GM21526 (cell line): ENCODE measurements around the gene CLTRN.
"Not testable (repeated sequence)": the region's sequence is repeated elsewhere in the genome, so short reads cannot be mapped to it uniquely, and the experiment has no call there.

Experiments
- ATAC-seq: cut with Tn5 transposase; IDR thresholded peaks from one replicate; pipeline ENCODE4 v1.9.1; 2021; ENCODE audit warnings: moderate library complexity; ENCODE audit not compliant: unreplicated experiment, low FRiP score

The CLTRN gene, protein sequence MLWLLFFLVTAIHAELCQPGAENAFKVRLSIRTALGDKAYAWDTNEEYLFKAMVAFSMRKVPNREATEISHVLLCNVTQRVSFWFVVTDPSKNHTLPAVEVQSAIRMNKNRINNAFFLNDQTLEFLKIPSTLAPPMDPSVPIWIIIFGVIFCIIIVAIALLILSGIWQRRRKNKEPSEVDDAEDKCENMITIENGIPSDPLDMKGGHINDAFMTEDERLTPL

DNA sequence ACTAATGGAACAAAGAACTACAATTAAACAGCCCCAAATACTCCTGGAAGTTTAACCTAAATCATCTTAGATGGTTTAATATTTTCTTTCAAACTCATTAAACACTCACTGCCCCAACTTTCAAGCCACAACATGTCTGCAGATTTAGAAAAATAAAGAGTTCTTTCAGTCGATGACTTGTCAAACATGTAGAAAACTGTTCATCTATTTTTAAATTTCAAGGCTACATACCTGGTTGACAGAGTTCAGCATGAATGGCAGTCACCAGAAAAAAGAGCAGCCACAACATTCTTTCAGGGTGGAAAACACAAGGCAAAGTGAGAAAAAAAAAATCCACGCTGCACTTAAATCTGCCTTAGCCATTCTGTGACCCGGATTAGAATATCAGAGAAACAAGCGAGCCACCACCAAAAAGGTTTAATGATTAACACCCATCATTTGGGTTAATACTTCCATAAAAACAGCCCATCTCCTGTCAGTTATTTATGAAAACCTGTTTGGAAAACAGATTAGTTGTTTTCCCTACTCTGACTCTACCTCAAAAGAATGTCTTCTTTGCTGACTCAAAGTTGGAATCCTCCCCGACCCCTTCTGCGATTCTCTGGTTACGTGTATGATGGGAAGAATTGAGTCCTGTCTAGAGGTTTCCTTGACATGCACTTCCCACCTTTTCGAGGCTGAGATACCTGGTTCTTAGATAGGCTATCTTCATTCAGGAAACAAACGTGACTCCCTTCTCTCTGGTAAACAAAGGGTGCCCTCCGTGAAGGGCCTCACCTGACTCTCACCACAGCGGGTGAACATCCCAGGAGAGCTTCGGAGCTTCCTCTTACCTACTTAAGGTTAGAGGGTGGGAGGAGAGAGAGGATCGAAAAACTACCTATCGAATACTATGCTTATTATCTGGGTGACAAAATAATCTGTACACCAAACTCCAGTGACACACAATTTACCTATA lies at the start of gene CLTRN:
CLTRN (minus strand) TSS at position 319 of the 958 bp plus-strand sequence; CDS start at position 289, 30 bp downstream.
- no peak for ATAC-seq

DNA sequence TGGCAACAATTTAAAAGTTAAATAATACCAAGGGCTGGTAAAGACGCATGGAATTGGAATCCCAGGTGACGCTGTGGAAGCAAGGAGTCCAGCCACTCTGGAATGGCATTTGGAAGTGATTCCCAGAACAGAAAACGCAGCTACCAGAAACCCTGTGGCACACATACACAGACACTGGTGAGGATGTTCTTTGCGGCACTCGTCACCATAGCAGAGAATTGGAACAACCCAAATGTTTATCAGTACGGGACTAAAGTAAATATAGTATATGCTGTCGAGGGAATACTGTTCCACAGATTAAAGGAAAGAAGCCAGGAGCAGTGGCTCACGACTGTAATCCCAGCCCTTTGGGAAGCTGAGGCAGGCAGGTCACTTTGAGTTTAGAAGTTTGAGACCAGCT lies 39.7 kb upstream of the CLTRN start:
- ATAC-seq: not testable (repeated sequence)

DNA sequence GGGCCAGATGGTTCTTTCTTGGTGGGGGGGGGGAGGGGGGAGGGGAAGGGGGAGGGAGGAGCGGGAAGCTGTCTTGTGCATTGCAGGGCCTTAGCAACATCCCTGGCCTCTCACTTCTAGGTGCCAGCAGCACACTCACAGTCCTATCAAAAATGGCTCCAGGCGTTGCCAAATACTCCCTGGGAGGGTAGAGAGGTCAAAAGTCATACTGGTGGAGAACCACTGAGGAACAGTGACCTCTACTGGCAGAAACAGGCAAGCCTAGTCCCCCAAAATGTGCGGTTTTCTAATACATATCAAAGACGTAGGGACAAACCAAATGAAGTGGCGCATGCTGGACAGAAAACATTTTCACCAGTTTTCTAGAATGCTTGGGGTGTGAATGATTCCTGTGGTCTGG lies 39.2 kb upstream of the CLTRN start:
- peak; percentile 83 for ATAC-seq

DNA sequence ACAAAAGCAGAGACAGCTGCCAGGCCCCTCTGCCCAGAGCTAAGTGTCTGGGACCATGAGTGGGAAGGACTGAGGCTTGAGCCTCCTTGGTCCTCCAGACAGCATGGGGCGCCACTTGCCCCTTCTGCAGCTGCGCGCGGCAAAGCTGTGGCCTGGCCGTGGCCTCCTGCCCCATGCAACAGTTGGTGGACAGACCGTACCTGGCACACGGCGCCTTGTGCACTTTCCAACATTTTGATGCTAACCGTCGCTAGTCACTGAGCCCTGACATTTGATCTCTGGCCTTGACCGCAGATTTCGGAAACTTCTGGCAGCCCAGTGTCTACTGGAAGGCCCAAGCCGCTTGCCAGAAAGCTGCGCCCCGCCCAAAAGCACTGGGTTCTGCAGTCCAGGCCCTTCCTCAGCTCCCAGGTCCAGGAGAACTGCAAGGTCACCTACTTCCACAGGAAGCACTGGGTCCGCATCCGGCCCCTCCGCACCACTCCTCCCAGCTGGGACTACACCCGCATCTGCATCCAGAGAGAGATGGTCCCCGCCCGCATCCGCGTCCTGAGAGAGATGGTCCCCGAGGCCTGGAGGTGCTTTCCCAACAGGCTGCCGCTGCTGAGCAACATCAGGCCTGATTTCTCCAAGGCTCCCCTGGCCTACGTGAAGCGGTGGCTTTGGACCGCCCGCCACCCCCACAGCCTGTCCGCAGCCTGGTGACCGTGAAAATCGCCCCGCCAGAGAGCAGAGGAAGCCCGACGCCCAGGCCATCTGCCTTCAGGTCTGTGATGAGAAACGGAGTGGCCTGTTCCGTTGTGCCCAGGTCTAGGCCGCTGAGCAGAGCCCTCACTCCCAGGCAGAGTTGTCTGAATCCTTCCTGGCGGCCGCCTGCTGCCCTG lies 38.1 kb upstream of the CLTRN start:
- no peak for ATAC-seq

DNA sequence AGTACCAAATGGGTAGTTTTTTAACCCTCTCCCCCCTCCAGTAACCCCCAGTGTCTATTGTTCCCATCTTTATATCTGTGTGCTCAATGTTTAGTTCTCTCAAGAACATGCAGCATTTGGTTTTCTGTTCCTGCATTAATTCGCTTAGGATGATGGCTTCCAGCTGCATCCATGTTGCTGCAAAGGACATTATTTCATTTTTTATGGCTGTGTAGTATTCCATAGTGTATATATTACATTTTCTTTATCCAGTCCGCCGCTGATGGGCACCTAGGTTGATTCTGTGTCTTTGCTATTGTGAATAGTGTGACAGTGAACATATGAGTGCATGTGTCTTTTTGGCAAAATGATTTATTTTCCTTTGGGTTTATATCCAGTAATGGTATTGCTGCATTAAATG lies 31.9 kb upstream of the CLTRN start:
- no peak for ATAC-seq

DNA sequence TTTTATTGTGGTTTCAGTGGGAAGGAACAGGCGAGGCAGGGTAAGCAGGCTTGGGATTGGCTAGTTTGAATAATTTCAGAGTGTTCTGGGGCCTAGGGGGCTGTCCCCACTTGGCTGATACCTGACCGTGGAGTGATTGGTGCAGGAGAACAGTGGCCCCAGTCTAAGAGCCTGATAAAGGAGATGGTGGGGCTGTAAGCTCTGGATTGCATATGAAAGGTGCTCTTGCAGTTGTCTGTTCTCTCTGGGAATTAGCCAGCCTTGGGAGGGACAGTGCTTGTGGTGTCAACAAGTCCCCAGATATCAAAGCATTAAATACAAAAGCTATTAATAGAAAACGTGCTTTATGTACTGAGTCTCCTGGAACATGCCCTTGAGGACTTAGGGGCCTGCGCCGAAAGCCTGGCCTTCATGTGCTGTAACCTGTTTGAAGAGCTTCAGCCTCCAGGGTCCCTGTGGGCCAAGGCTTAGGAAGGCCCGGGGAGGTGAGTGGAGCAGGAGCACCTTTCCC lies 30.4 kb upstream of the CLTRN start:
- ATAC-seq: no peak

DNA sequence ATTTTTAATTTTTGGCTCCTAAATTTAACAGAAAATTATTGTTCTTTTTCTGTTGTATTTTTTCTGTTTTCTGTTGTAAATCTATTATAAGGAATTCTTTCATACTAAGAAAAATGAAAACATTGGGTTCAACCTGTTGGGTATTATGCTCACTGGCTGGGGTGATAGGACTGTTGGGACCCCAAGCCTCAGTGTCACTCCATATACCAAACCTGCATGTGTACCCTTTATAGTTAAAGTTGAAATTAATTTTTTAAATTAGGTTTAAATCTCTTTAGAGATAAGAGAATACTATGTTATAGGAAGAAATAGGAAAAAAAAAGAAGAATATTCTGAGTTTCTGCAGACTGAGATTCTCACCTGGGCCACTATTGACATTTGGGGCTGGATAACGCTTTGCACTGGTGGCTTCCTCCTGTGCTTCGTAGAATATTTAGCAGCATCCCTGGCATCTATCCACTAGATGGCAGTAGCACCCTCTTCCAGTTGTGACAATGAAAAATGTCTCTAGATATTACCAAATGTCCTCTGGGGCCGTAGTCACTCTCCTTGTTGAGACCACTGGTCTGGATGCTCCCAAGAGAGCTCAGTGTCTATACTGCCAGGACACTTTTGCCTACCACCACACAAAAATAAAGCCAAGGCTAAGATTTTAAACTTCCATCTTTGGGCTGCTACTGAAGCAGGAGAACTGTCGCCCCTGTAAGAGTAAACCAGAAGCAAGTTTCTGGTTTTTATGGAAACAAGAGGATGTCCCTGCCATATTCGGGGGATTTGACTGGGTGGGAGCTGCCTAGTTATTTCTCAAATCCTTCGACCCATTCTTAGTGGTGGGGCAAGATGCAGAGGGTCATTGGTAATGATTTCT lies 22.4 kb upstream of the CLTRN start:
- peak; percentile 88 for ATAC-seq

DNA sequence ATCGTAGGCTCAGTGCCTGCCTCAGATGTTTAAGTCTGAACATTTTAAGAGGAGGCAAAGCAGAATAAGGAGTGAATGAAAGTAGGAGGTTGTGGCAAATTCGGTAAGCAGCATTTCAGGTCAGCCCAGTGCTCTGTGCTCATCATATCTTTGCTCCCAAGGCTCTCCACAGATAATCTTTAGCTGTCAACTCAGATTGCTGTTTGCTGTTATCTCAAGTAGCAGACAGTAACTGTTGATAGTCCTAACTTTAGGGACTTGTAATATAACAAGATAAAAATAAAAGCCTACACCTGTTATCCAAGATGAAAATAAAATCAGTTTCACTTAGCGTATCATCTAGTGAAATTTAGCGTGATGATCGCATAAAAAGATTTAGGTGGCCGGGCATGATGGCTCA lies 18.6 kb upstream of the CLTRN start:
- no peak for ATAC-seq

DNA sequence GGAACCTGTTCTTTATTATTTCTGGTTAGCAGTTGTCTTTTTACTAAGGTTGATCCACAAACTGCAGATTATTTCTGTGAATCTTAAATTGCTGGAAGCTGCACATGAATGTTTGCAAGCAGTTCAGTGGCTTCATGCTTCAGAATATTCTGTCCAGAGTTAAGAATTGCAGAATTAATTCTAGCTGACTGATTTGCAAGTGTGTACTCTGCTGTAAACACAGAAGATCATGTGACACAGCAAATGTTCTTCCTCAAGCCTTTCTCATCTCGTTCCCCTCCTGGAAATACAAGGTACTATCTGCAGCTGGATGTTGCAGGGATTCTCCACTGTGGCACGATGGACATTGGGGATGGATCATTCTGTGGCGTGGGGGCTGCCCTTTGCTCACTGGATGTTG lies 16.8 kb upstream of the CLTRN start:
- no peak for ATAC-seq

DNA sequence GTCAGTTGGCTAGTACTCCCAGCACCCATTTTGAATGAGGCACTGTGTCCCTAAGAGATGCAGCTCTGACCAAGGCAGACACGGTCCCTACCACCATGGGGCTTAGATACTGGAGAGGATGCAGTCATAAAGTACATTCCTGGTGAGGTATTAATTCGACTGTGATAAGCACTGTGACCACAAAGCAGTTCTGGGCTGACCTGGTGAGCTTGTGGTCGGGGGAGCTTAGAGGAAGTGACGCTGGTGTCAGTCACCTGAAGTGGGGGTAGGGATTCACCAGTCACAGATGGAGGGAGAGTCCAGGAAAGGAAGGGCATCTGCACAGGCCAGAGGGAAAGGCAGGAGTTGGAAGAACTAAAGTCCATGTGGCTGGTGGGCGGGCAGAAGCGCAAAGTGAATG lies 15.8 kb upstream of the CLTRN start:
- no peak for ATAC-seq

DNA sequence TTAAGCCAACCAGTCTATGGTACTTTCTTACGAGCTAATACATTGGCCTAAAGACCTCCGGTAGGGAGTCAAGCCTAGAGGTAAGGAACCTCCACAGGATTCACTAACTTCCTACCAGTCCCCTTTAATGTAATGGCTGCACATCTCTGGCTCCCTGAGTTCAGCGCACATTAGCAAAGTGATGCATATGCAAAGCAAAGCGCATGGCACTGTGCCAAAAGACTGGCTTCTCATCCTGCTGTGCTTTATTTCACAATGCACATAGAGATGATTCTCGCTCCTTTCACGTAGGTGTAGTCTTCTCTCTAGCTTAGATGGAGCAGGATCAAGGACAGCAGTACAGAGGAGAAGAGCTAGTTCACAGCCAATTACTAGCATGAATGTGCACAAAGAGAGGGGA lies 14.6 kb upstream of the CLTRN start:
- no peak for ATAC-seq

DNA sequence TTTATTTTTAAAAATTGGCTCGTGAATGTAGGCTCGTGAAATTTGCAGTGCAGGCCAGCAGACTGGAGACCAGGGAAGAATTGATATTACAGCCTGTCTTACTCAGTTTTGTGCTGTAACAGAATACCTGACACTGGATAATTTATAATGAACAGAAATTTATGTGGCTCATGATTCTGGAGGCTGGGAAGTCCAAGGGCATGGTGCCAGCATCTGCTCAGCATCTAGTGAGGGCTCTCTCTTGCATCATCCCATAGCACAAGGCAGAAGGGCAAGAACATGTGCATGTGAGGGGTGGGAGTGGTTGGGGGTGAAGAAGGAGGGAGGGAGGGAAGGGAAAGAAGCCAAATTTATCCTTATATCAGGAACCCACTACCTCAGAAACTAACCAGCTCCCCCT lies 13.7 kb upstream of the CLTRN start:
- ATAC-seq: no peak

DNA sequence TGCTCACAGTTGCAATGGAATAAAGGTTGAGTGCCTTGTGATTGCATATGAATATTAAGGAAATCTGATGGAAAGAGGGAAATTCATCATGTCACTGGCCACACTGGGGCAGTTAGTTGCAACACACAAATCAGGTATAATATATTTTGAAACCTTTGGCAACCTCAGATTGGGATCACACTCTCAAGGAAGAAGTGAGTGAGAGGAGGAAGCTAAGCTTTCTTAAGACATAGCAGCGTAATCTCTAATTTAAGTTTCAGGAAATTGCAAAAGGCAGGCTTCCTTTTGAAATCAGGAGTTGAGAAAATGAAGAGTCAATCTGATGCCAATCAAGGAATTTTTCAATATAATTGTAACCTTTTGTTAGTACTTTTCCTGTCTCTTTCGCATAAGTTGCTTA lies 12.3 kb upstream of the CLTRN start:
- ATAC-seq: no peak

DNA sequence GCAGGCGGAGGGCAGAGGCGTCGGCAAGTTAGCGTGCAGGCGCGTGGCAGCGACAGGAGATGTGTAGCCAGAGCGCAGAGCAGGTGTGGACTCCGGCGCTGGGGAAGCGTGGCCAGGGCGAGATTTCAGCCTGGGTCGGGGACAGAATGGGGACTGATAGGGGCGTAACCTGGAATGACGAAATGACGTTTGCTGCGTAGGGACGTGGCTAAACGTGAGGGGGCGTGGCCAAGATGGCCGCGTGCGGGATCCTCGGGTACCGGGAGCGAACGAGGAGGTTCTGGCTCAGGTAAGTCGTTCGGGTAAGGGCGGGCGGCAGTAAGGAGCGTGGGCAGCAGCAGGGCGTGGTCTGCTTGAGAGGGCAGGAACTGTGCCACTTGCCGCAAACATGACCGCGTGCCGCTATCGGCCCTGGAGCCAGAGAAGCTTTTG lies 10.9 kb upstream of the CLTRN start:
- ATAC-seq: peak; percentile 72

DNA sequence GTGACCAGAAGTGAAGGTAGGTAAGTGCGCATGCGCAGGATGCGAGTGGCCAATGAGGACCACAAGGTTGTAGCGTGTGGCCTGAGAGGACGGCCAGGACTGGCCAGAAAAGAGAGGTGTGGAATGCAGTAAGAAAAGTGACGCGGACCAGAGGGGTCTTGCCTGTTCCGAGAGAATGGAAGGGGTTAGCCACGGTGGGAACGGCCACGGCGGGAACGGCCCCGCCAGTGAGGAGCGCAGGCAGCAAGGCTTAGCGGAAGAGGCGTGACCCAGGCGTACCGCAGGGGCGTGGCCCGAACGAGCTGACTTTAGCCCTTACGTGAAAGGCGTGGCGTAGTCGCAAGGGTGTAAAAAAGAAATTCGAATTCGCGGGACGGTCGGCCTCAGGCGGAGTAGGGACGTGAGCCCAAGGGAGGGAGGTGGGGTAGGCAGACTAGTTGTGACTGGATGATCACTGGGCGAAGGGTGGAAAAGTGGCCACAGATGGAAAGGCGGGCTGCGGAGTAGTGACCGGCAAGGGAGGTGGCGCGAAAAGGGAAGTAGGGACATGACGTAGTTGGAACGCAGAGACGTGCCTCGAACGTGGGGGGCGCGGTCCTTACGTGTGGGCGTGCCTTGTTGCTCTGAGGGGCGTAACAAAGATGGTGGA lies 10.4 kb upstream of the CLTRN start:
- peak; percentile 81 for ATAC-seq

DNA sequence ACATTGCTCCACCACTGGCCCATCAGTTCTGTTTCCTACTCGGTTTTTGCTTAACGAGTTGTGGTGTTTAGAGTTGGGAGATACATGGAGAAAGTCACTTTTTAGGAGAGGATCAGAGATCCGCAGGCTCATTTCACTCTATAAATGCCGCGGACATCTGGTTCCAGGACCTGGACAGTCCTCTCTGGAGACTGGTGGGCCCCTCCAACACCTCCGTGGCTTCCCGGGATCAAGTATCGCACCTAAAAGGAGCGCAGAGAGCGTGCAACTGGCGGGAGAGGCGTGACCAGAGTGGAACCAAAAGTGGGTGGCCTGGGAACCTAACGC lies 9.9 kb upstream of the CLTRN start:
- no peak for ATAC-seq

DNA sequence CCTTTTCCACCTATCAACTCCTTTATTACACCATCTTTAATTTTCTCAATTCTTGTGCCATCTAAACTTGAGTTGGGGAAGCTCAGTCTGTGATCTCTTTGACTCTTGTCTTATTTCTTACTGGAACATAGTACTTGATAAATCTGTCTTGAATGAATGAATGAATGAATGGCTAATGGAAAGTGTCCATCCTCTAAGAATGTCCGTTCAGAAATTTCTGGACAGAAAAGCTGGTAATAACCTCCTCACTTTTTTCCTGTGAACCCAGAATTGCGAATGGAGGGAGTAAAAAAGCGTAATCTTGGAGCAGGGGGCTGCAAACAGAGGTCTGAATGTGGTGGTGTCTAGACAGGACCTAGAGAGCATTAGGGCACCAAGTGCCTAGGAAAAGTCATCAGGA lies 9.4 kb upstream of the CLTRN start:
- ATAC-seq: no peak

DNA sequence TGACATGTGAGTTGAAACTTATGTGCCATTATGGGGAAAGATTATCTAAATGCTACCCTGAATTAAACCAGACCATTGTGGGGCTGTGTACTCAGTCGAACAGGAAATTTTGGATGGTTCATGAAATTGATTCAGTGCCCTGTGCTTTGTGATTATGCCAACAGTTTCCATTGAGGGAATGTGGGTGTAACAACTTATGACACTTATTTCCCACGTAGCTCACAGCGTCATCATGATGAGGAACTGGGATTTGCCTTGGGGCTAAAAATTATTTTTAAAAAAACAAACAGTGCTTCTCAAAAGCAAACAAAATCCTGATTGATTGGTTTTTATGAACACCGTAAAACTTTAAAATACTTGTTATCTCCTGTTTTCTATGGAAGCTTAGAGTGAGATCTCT lies 8.3 kb upstream of the CLTRN start:
- ATAC-seq: no peak

DNA sequence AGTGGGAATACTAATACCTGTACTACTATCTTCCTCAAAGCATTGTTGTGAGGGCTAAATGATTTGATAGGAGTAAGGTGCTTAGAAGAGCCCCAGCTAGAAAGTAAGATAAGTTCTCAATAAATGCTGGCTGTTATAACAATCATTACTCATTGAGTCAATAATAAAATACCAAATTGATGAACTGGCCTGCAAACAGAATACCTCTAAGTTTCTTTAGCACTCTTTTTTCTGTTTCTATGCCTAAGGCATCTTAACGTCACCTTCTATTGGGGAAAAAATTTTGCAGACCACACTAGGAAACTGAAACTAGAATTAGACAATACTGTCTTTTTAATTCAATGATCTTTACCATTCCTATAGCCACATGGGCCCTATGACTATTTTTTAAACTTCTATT lies 1.2 kb downstream of the CLTRN start:
- ATAC-seq: no peak
